HG03196 (cell line): ENCODE data around the gene SEPTIN3.

Experiments used
- ATAC-seq: cut with Tn5 transposase; IDR thresholded peaks from one replicate; pipeline ENCODE4 v1.9.1; 2021; ENCODE audit not compliant: unreplicated experiment

Gene SEPTIN3

GRCh38 chr22:42013385-42013784, 44.1 kb downstream of the SEPTIN3 start:
- no peak for ATAC-seq

DNA sequence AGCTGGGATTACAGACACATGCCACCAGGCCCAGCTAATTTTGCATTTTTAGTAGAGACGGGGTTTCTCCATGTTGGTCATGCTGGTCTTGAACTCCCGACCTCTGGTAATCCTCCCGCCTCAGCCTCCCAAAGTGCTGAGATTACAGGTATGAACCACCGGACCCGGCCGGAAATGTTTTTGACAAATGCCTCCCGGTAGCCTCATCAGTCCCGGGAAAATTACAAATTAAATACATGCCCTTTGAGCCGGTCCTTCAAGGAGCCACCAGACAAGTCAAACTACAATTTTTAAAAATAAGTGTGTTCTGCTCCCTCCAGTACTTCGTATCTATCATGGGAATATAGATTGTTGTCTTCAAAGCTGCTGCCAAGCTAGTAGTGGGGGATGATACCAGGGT, 46.9 kb downstream of the SEPTIN3 start:
- no peak for ATAC-seq

DNA sequence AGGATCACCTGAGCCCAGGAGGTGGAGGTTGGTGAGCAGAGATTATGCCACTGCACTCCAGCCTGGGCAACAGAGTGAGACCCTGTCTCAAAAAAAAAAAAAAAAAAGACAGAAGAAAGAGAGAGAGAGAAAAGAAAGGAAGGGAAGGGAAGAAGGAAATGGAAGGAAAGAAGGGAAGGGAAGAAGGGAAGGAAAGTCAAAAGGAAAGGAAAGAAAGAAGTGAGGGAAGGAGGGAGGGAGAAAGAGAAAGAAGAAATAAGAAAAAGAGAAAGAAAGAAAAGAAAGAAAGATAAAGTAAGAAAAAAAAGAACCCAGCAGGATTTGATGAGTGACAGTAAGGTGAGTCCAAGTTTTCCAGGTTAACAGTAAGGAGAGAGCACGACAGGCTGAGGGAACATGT, 49.0 kb downstream of the SEPTIN3 start:
- no peak for ATAC-seq
